Measurements from ENCODE around the gene VEGFD. TPM values are rescaled to one million over a fixed set of nuclear protein-coding genes. Genes with fewer than 3 reads are reported as not detected.

Gene VEGFD
- total and polyA plus RNA-seq, 2 donors (not counting 3 experiments of a cell fraction or from before 2014, with no cell fraction given), result 0.40 to 0.64 TPM

DNA sequence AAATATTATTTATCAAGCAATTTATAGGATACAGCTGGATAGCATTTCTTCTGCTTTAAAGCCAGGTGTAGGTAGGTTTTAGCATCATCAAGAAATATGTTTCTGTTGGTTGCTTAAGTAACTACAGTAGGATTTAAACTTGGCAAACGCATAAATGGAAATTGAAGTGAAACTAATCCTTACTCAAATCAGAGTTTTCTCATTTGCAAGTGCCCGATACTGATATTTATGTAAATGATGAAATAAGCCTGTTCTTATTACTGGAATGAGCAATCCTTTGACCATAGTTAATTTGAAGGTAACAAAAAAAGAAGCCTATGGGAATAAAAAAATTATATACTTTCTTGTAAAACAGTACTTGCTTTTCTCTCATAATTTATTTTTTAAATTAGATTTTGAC is 25.7 kb downstream of the VEGFD start:
- CTCF ChIA-PET, result no interaction called here
- FAIRE-seq, result no peak

More for the DNA sequence above, 25.7 kb downstream of the VEGFD start:
- DNase-seq (ENCODE audit: low read depth, low spot score), result no peak
- Histone ChIP-seq H3K79me2 (ENCODE audit: control insufficient read depth, insufficient read depth, low read length) (no peaks in the 10 kb centered on the region), H3K27me3 (ENCODE audit: control insufficient read depth in 2 of 2, insufficient read depth in 2 of 2, low read length in 2 of 2) (no peaks in the 10 kb centered on the region), H3K36me3 (ENCODE audit: control insufficient read depth in 2 of 2, extremely low read depth in 1 of 2, insufficient read depth in 2 of 2, low read length in 2 of 2) (no peaks in the 10 kb centered on the region), H3K27ac (ENCODE audit: insufficient read depth, low read depth, low read length) (no peak overlapping the region), H3K9me1 (replicated peaks; ENCODE audit: control insufficient read depth, extremely low read depth, insufficient read depth, low read length) (no peaks in the 10 kb centered on the region), H3K9me3 (replicated peaks; ENCODE audit: control insufficient read depth, insufficient read depth, low read length) (no peaks in the 10 kb centered on the region), H3K9ac (replicated peaks; ENCODE audit: extremely low read depth, insufficient read depth, low read length) (no peak overlapping the region), H4K20me1 (replicated peaks; ENCODE audit: control insufficient read depth, extremely low read depth, insufficient read depth, low read length) (no peaks in the 10 kb centered on the region), H2AFZ (ENCODE audit: low read depth, low read length) (no peak overlapping the region), H3K4me1 (ENCODE audit: control insufficient read depth, extremely low read depth, insufficient read depth, low read length) (no peaks in the 10 kb centered on the region), H3K4me3 (replicated peaks in 1 of 3; ENCODE audit: insufficient read depth in 1 of 3, low read depth in 1 of 3, low read length in 3 of 3) (no peak overlapping the region), H3K4me2 (ENCODE audit: insufficient read depth, low read length) (no peak overlapping the region)
- TF ChIP-seq JUN (IDR thresholded peaks at IDR 0.05; ENCODE audit: borderline replicate concordance, insufficient read depth, insufficient read length, low read depth) (no peak), CTCF (IDR thresholded peaks at IDR 0.05; ENCODE audit: extremely low read depth in 1 of 2, insufficient read depth in 1 of 2, low read depth in 1 of 2, low read length in 2 of 2) (no peak), POLR2AphosphoS5 (IDR thresholded peaks at IDR 0.05; ENCODE audit: insufficient read depth, low read depth, low read length) (no peak), POLR2A (IDR thresholded peaks at IDR 0.05; ENCODE audit: low read depth, low read length) (no peak), FOS (IDR thresholded peaks at IDR 0.05; ENCODE audit: borderline replicate concordance, insufficient read depth, low read length) (no peak), MAX (IDR thresholded peaks at IDR 0.05; ENCODE audit: insufficient read depth, insufficient read length) (no peak), GATA2 (IDR thresholded peaks at IDR 0.05; ENCODE audit: insufficient read depth, insufficient read length, low read depth, low read length) (no peak), MYC (IDR thresholded peaks at IDR 0.05; ENCODE audit: low read depth, low read length) (no peak), EZH2 (IDR thresholded peaks at IDR 0.05; ENCODE audit: borderline replicate concordance, low read depth, low read length, severe bottlenecking) (no peak)
- dilution Hi-C loops (cut with MboI; ENCODE audit: extremely low pct_ligation_motif_present, low sequenced_read_pairs), result no loop called here
- BruUV-seq (replicated peaks), result no TSS peak
- POLR2A ChIA-PET, result no interaction called here
- intact Hi-C loops (cut with micrococcal nuclease), result no loop called here
